WTC11 (cell line): ENCODE results near the gene TCEANC2. TPM values are rescaled to one million over a fixed set of nuclear protein-coding genes. Genes with fewer than 3 reads are reported as not detected.

Experiments
- ATAC-seq: fragments of 200-7000 bp; cut with Tn5 transposase; 2 replicates; pipeline ENCODE4 v1.10.0; 2021; ENCODE audit warnings: mild to moderate bottlenecking, moderate library complexity
- CTCF ChIA-PET: fragments of 300-600 bp; sonication (Branson Sonifier 250); formaldehyde crosslinking; loops from one replicate; lab custom pipeline; 2021; ENCODE audit warnings: antibody characterized with exemption; lab: Charles Lee
- POLR2A ChIA-PET: fragments of 350-600 bp; sonication (Branson Sonifier 250); formaldehyde crosslinking; loops from one replicate; lab custom pipeline; 2021; ENCODE audit warnings: antibody characterized with exemption; lab: Charles Lee
- DNase-seq: peaks from one replicate; pipeline ENCODE4 v3.0.0; 2021; ENCODE audit warnings: low spot score
- H3K27ac Mint-ChIP-seq: 2 replicates; pipeline ENCODE4 v1.8.0; 2021; ENCODE audit warnings: mixed read lengths
- H3K27me3 Mint-ChIP-seq: 2 replicates; pipeline ENCODE4 v1.8.0; 2021; ENCODE audit warnings: low read depth, mild to moderate bottlenecking, moderate library complexity, mixed read lengths
- H3K36me3 Mint-ChIP-seq: 2 replicates; pipeline ENCODE4 v1.8.0; 2021; ENCODE audit warnings: mixed read lengths
- H3K4me1 Mint-ChIP-seq: 2 replicates; pipeline ENCODE4 v1.8.0; 2022; ENCODE audit warnings: mixed read lengths
- H3K4me3 Mint-ChIP-seq: 2 replicates; pipeline ENCODE4 v1.8.0; 2021; ENCODE audit warnings: mild to moderate bottlenecking, moderate library complexity, mixed read lengths
- H3K9me3 Mint-ChIP-seq: 2 replicates; pipeline ENCODE4 v1.8.0; 2021; ENCODE audit warnings: mixed read lengths
- ELF4 ChIP-seq: sonication (generic); formaldehyde crosslinking; IDR thresholded peaks from 2 replicates; pipeline ENCODE4 v1.8.1; 2022; ENCODE audit warnings: low read depth, mild to moderate bottlenecking, moderate library complexity, missing genetic modification reagents
- ESRRA ChIP-seq: sonication (generic); formaldehyde crosslinking; IDR thresholded peaks from 2 replicates; pipeline ENCODE4 v1.8.1; 2022; ENCODE audit warnings: mild to moderate bottlenecking, missing genetic modification reagents, borderline replicate concordance
- FOXJ3 ChIP-seq: sonication (generic); formaldehyde crosslinking; IDR thresholded peaks from 2 replicates; pipeline ENCODE4 v1.9.0; 2021; ENCODE audit warnings: missing genetic modification reagents, mild to moderate bottlenecking, borderline replicate concordance
- IRF2 ChIP-seq: sonication (generic); formaldehyde crosslinking; IDR thresholded peaks from 2 replicates; pipeline ENCODE4 v1.8.0; 2022; ENCODE audit warnings: low read depth, missing genetic modification reagents, borderline replicate concordance
- NFYB ChIP-seq: sonication (generic); formaldehyde crosslinking; conservative IDR thresholded peaks from 2 replicates; pipeline ENCODE4 v1.8.0; 2022; ENCODE audit warnings: low read depth, missing genetic modification reagents
- NR2C2 ChIP-seq: sonication (generic); formaldehyde crosslinking; IDR thresholded peaks from 2 replicates; pipeline ENCODE4 v1.8.0; 2022; ENCODE audit warnings: mild to moderate bottlenecking, missing genetic modification reagents
- PRRX2 ChIP-seq: fragments of 250-450 bp; sonication (Bioruptor Pico); IDR thresholded peaks from 2 replicates; pipeline ENCODE4 v1.8.0; 2021; ENCODE audit warnings: mild to moderate bottlenecking
- SMAD3 ChIP-seq: sonication (generic); formaldehyde crosslinking; IDR thresholded peaks from 2 replicates; pipeline ENCODE4 v1.8.0; 2022; ENCODE audit warnings: missing genetic modification reagents, mild to moderate bottlenecking, borderline replicate concordance
- SMAD4 ChIP-seq: sonication (generic); formaldehyde crosslinking; IDR thresholded peaks from 2 replicates; pipeline ENCODE4 v1.8.0; 2022; ENCODE audit warnings: mild to moderate bottlenecking, missing genetic modification reagents
- SP1 ChIP-seq: sonication (generic); formaldehyde crosslinking; conservative IDR thresholded peaks from 2 replicates; pipeline ENCODE4 v1.8.1; 2022; ENCODE audit warnings: missing genetic modification reagents
- ZBTB21 ChIP-seq: sonication (generic); formaldehyde crosslinking; IDR thresholded peaks from 2 replicates; pipeline ENCODE4 v1.8.1; 2023; ENCODE audit warnings: mild to moderate bottlenecking, missing genetic modification reagents, borderline replicate concordance
- ZNF219 ChIP-seq: sonication (generic); formaldehyde crosslinking; IDR thresholded peaks from 2 replicates; pipeline ENCODE4 v1.8.0; 2023; ENCODE audit warnings: missing genetic modification reagents, mild to moderate bottlenecking, borderline replicate concordance
- ZNF263 ChIP-seq: sonication (generic); formaldehyde crosslinking; IDR thresholded peaks from 2 replicates; pipeline ENCODE4 v1.8.1; 2022; ENCODE audit warnings: low read depth, mild to moderate bottlenecking, moderate library complexity, missing genetic modification reagents
- total RNA-seq: library from RNA; stranded (reverse); gene quantifications from 3 replicates; pipeline ENCODE4 v1.2.3, GENCODE V29; 2021
- TF ChIP-seq, protein P1 (sequence below): sonication (generic); formaldehyde crosslinking; IDR thresholded peaks from 2 replicates; pipeline ENCODE4 v1.8.1; 2022; ENCODE audit warnings: mild to moderate bottlenecking, moderate library complexity, missing genetic modification reagents
- TF ChIP-seq, protein P2 (sequence below): sonication (generic); formaldehyde crosslinking; IDR thresholded peaks from 2 replicates; pipeline ENCODE4 v1.8.1; 2023; ENCODE audit warnings: mild to moderate bottlenecking, missing genetic modification reagents
- TF ChIP-seq, protein P3 (sequence below): sonication (generic); formaldehyde crosslinking; IDR thresholded peaks from 2 replicates; pipeline ENCODE4 v1.8.0; 2022; ENCODE audit warnings: mild to moderate bottlenecking, missing genetic modification reagents
- TF ChIP-seq, protein P4 (sequence below): sonication (generic); formaldehyde crosslinking; IDR thresholded peaks from 2 replicates; pipeline ENCODE4 v1.8.0; 2022; ENCODE audit warnings: mild to moderate bottlenecking, missing genetic modification reagents
- TF ChIP-seq, protein P5 (sequence below): sonication (generic); formaldehyde crosslinking; IDR thresholded peaks from 2 replicates; pipeline ENCODE4 v1.8.0; 2022; ENCODE audit warnings: mild to moderate bottlenecking, missing genetic modification reagents
- TF ChIP-seq, protein P6 (sequence below): sonication (generic); formaldehyde crosslinking; IDR thresholded peaks from 2 replicates; pipeline ENCODE4 v1.8.1; 2023; ENCODE audit warnings: mild to moderate bottlenecking, missing genetic modification reagents, moderate library complexity

TCEANC2 gene
- total RNA-seq, 1 experiment from 2014 or later = 6.3 TPM

DNA sequence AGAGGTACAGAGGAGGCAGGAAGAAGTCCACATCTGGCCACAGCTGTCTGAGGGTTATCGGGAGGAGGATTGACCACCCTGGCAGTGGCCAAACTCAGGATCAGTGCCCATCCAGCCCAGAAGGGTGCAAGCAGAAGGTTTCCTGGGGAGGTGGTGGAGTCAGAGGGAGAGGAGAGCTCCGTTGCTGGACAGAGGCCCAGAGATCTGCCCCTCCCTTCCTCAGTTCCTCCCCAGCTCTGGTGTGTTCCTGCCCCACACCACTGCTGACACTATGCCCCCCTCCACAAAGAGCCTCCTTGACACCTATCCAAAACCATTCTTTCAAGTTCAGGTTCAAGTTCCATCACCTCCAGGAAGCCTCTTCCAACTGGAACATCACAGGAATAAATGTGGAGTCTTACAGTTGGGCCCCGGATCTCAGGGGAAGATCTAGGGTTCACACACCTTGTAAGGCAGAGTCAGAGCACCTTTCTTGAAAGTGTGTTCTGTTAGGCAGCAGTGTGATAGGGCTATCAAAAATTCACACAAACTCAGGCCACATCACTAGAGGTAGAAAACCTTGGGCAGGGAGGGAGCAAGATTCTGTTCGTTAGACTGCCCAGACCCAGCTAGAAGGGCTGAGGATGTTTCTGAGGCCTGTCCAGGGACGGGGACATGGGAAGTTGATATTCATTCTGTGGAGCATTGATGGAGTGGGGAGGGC, 42.8 kb upstream of the TCEANC2 start:
- H3K27ac Mint-ChIP-seq = no peak overlapping the region
- no peak overlapping the region for H3K4me3 Mint-ChIP-seq
- H3K27me3 Mint-ChIP-seq = peaks cover 5% of the 10 kb centered on the region
- ChIA-PET POLR2A (no interaction called here), CTCF (interaction anchor here (5.3 kb wide), 1 partner anchor 19 kb away, joined by 26 read pairs; no protein-coding TSS in a partner anchor)
- TF ChIP-seq ZNF263 (CRISPR knock-in tag) (no peak), PRRX2 (CRISPR knock-in tag) (no peak), FOXJ3 (CRISPR knock-in tag) (no peak), ZBTB21 (no peak), SMAD4 (CRISPR knock-in tag) (no peak), SMAD3 (CRISPR knock-in tag) (no peak), NFYB (CRISPR knock-in tag) (no peak)
- TF ChIP-seq, protein P1, sequence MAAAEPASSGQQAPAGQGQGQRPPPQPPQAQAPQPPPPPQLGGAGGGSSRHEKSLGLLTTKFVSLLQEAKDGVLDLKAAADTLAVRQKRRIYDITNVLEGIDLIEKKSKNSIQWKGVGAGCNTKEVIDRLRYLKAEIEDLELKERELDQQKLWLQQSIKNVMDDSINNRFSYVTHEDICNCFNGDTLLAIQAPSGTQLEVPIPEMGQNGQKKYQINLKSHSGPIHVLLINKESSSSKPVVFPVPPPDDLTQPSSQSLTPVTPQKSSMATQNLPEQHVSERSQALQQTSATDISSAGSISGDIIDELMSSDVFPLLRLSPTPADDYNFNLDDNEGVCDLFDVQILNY (CRISPR knock-in tag) = no peak
- TF ChIP-seq, protein P2, sequence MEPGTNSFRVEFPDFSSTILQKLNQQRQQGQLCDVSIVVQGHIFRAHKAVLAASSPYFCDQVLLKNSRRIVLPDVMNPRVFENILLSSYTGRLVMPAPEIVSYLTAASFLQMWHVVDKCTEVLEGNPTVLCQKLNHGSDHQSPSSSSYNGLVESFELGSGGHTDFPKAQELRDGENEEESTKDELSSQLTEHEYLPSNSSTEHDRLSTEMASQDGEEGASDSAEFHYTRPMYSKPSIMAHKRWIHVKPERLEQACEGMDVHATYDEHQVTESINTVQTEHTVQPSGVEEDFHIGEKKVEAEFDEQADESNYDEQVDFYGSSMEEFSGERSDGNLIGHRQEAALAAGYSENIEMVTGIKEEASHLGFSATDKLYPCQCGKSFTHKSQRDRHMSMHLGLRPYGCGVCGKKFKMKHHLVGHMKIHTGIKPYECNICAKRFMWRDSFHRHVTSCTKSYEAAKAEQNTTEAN (CRISPR knock-in tag) = no peak
- TF ChIP-seq, protein P3, sequence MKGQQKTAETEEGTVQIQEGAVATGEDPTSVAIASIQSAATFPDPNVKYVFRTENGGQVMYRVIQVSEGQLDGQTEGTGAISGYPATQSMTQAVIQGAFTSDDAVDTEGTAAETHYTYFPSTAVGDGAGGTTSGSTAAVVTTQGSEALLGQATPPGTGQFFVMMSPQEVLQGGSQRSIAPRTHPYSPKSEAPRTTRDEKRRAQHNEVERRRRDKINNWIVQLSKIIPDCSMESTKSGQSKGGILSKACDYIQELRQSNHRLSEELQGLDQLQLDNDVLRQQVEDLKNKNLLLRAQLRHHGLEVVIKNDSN = no peak
- ATAC-seq (no peak), DNase-seq (no peak)
- H3K9me3 Mint-ChIP-seq = peaks cover 2% of the 10 kb centered on the region
- H3K4me1 Mint-ChIP-seq = peaks cover 4% of the 10 kb centered on the region
- peaks cover under 1% of the 10 kb centered on the region; the same call in 1 of the 2 replicates for H3K36me3 Mint-ChIP-seq

DNA sequence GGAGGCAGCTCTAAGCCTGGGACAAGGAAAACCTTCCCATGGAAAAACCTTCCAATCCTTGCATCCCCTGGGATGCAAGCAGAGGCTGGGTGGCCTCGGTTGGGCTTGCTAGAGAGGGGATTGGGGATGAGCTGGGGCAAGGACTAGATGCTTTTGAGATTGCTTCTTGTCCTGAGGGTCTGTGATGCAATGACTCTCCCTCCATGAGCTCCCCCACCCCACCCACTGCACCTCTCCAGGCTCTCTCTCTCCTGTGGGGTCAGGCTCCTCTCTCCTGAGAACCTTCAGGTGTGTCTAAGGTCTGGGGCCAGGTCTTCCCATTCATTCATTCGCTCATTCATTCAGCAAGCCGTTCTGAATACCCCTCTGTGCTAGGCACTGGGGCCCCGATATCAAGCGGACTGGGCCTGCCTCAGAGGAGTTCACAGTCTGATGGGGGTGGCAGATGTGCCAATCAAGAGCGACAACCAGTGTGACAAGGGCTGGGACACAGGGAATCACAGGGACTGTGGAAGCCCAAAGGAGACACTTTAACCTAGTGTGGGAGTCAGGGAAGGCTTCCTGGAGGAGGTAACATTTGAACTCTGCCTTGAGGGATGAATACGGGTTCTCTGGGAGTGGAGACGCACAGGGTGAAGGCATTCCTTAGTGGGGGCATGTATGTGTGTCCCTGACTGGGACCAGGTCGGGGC, 41.9 kb upstream of the TCEANC2 start:
- Mint-ChIP-seq H3K4me1 (peaks cover 9% of the 10 kb centered on the region), H3K4me3 (no peak overlapping the region), H3K36me3 (no peaks in the 10 kb centered on the region), H3K27ac (no peak overlapping the region), H3K9me3 (no peaks in the 10 kb centered on the region), H3K27me3 (peaks cover 3% of the 10 kb centered on the region; the same call in 1 of the 2 replicates)
- ChIA-PET CTCF (interaction anchor here (0.8 kb wide), 1 partner anchor 19 kb away, joined by 6 read pairs; no protein-coding TSS in a partner anchor), POLR2A (no interaction called here)
- DNase-seq = no peak
- TF ChIP-seq, protein P3 = no peak
- no peak for TF ChIP-seq SP1 (CRISPR knock-in tag)
- TF ChIP-seq, protein P4, sequence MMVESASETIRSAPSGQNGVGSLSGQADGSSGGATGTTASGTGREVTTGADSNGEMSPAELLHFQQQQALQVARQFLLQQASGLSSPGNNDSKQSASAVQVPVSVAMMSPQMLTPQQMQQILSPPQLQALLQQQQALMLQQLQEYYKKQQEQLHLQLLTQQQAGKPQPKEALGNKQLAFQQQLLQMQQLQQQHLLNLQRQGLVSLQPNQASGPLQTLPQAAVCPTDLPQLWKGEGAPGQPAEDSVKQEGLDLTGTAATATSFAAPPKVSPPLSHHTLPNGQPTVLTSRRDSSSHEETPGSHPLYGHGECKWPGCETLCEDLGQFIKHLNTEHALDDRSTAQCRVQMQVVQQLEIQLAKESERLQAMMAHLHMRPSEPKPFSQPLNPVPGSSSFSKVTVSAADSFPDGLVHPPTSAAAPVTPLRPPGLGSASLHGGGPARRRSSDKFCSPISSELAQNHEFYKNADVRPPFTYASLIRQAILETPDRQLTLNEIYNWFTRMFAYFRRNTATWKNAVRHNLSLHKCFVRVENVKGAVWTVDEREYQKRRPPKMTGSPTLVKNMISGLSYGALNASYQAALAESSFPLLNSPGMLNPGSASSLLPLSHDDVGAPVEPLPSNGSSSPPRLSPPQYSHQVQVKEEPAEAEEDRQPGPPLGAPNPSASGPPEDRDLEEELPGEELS (CRISPR knock-in tag) = no peak
- TF ChIP-seq IRF2 (CRISPR knock-in tag) = no peak
- TF ChIP-seq ELF4 = no peak
- TF ChIP-seq ZNF219 = no peak
- no peak for TF ChIP-seq NR2C2
- TF ChIP-seq, protein P5, sequence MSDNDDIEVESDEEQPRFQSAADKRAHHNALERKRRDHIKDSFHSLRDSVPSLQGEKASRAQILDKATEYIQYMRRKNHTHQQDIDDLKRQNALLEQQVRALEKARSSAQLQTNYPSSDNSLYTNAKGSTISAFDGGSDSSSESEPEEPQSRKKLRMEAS = no peak
- TF ChIP-seq ESRRA (CRISPR knock-in tag) = no peak
- TF ChIP-seq, protein P6, sequence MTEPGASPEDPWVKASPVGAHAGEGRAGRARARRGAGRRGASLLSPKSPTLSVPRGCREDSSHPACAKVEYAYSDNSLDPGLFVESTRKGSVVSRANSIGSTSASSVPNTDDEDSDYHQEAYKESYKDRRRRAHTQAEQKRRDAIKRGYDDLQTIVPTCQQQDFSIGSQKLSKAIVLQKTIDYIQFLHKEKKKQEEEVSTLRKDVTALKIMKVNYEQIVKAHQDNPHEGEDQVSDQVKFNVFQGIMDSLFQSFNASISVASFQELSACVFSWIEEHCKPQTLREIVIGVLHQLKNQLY (CRISPR knock-in tag) = no peak
- no peak for ATAC-seq
